Activated naive CD8-positive, alpha-beta T cell treated with anti-CD3 and anti-CD28 coated beads for 36 hours (primary cell): ENCODE measurements around the gene GLRX3. TPM values are rescaled to one million over a fixed set of nuclear protein-coding genes. Genes with fewer than 3 reads are reported as not detected.

Experiments used
- DNase-seq: peaks from one replicate; pipeline ENCODE4 v3.0.0; 2021
- H3K27ac Mint-ChIP-seq: one replicate; pipeline ENCODE4 v1.8.0; 2022; ENCODE audit warnings: mild to moderate bottlenecking, moderate library complexity, mixed read lengths
- H3K27me3 Mint-ChIP-seq: one replicate; pipeline ENCODE4 v1.8.0; 2022; ENCODE audit warnings: mild to moderate bottlenecking, mixed read lengths
- H3K36me3 Mint-ChIP-seq: one replicate; pipeline ENCODE4 v1.8.0; 2021; ENCODE audit warnings: mild to moderate bottlenecking, mixed read lengths
- H3K4me1 Mint-ChIP-seq: one replicate; pipeline ENCODE4 v1.8.0; 2021; ENCODE audit warnings: mixed read lengths
- H3K4me3 Mint-ChIP-seq: one replicate; pipeline ENCODE4 v1.8.0; 2022; ENCODE audit warnings: mild to moderate bottlenecking, moderate library complexity, mixed read lengths
- H3K9me3 Mint-ChIP-seq: one replicate; pipeline ENCODE4 v1.8.0; 2022; ENCODE audit warnings: mixed read lengths
- total RNA-seq, 2 experiments: library from RNA; stranded (reverse); gene quantifications; one replicate each; pipeline ENCODE4 v1.2.3, GENCODE V29; 2021

The GLRX3 gene
- total RNA-seq, 2 experiments from 2014 or later, result 142 to 146 TPM

GRCh38 chr10:130224228-130224627 lies 88.0 kb downstream of the GLRX3 start:
- Mint-ChIP-seq H3K27me3 (no peaks in the 10 kb centered on the region), H3K27ac (no peak overlapping the region), H3K4me1 (no peaks in the 10 kb centered on the region), H3K36me3 (peaks cover 2% of the 10 kb centered on the region), H3K9me3 (peaks cover 11% of the 10 kb centered on the region), H3K4me3 (no peak overlapping the region)
- no peak for DNase-seq

GRCh38 chr10:130226012-130226411 lies 89.8 kb downstream of the GLRX3 start:
- Mint-ChIP-seq H3K4me3 (no peak overlapping the region), H3K4me1 (no peaks in the 10 kb centered on the region), H3K27me3 (no peaks in the 10 kb centered on the region), H3K27ac (no peak overlapping the region), H3K36me3 (peaks cover 2% of the 10 kb centered on the region), H3K9me3 (peaks cover 11% of the 10 kb centered on the region)
- DNase-seq, result no peak

GRCh38 chr10:130227883-130228282 lies 91.7 kb downstream of the GLRX3 start:
- Mint-ChIP-seq H3K36me3 (peaks cover 2% of the 10 kb centered on the region), H3K27ac (no peak overlapping the region)

More at GRCh38 chr10:130227883-130228282, 91.7 kb downstream of the GLRX3 start:
- no peaks in the 10 kb centered on the region for H3K4me1 Mint-ChIP-seq
- H3K4me3 Mint-ChIP-seq, result no peak overlapping the region
- no peaks in the 10 kb centered on the region for H3K27me3 Mint-ChIP-seq
- DNase-seq, result no peak
- peaks cover 11% of the 10 kb centered on the region for H3K9me3 Mint-ChIP-seq

Other genes with a start within 250 kb of the GLRX3 start
- not detected for gene EBF3, start 172.1 kb upstream of the GLRX3 start, total RNA-seq
- gene C10orf143, start 25.6 kb upstream of the GLRX3 start, total RNA-seq, result 1 to 10 TPM; 3.3 to 3.8 TPM